ENCODE measurements around the gene SCUBE1.

SCUBE1 gene

DNA sequence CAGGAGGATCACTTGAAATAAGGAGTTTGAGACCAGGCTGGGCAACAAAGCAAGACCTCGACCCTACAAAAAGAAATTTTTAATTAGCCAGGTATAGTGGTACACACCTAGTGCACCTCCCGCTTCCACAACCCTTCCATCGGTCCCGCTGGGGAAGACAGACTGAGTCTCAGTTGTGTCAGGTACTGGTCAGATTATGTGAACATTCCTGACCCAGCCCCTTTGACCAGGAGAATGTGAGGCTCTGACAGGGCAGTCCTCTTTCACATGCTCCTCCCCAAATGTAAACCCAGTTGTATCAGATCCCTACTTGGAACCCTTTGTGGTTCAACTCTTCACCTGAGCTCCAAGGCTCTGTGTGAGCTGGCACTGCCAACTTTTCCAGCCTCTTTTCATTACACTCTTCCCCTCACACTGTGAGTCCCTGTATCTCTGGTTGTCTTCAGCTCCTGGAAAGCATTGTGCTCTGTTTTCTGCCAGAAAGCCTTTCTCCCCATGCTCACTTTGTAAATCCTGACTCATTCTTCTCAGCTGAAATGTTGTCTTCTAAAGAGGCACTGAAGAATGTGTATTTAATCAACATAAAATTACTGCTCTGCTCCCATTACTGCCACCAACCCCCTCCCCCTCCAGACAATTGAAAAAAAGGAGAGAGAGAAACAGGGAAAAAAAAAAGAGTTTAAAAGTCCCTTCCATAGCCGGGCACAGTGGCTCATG is 154.2 kb downstream of the SCUBE1 start:
- no peak for TF ChIP-seq TEAD4 (IDR thresholded peaks at IDR 0.05)
- TF ChIP-seq, protein P1, sequence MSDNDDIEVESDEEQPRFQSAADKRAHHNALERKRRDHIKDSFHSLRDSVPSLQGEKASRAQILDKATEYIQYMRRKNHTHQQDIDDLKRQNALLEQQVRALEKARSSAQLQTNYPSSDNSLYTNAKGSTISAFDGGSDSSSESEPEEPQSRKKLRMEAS (IDR thresholded peaks at IDR 0.05): no peak

GRCh38 chr22:43187171-43188099 is 155.7 kb downstream of the SCUBE1 start:
- no peak for TF ChIP-seq NFIC (IDR thresholded peaks at IDR 0.05)
- peak; percentile 73 for TF ChIP-seq TAF1 (IDR thresholded peaks at IDR 0.05; ENCODE audit: low read depth)
- no peak for TF ChIP-seq RAD21 (IDR thresholded peaks at IDR 0.05; ENCODE audit: low read depth)
- TF ChIP-seq TCF12 (IDR thresholded peaks at IDR 0.05; ENCODE audit: low read depth): peak; percentile 75; the same call in 1 of the 2 replicates
- peak; percentile 44; the same call in 1 of the 2 replicates for TF ChIP-seq CREB1 (IDR thresholded peaks at IDR 0.05; ENCODE audit: low read depth)
- TF ChIP-seq REST (IDR thresholded peaks at IDR 0.05; ENCODE audit: low read depth): no peak
- no peak for TF ChIP-seq EP300 (IDR thresholded peaks at IDR 0.05; ENCODE audit: borderline replicate concordance)
- no peak for TF ChIP-seq USF1 (IDR thresholded peaks at IDR 0.05)
- no peak for TF ChIP-seq ZBTB7A (IDR thresholded peaks at IDR 0.05; ENCODE audit: low read depth)
- no peak for TF ChIP-seq EGR1 (IDR thresholded peaks at IDR 0.05)
- TF ChIP-seq FOXM1 (IDR thresholded peaks at IDR 0.05; ENCODE audit: borderline replicate concordance, low read depth): no peak
- peak; percentile 20; the same call in 1 of the 2 replicates for TF ChIP-seq YY1 (IDR thresholded peaks at IDR 0.05; ENCODE audit: low read depth)
- TF ChIP-seq, protein P1 (IDR thresholded peaks at IDR 0.05): peak; percentile 49
- no peak for TF ChIP-seq CEBPB (IDR thresholded peaks at IDR 0.05)
- TF ChIP-seq TEAD4 (IDR thresholded peaks at IDR 0.05): peak; percentile 51

DNA sequence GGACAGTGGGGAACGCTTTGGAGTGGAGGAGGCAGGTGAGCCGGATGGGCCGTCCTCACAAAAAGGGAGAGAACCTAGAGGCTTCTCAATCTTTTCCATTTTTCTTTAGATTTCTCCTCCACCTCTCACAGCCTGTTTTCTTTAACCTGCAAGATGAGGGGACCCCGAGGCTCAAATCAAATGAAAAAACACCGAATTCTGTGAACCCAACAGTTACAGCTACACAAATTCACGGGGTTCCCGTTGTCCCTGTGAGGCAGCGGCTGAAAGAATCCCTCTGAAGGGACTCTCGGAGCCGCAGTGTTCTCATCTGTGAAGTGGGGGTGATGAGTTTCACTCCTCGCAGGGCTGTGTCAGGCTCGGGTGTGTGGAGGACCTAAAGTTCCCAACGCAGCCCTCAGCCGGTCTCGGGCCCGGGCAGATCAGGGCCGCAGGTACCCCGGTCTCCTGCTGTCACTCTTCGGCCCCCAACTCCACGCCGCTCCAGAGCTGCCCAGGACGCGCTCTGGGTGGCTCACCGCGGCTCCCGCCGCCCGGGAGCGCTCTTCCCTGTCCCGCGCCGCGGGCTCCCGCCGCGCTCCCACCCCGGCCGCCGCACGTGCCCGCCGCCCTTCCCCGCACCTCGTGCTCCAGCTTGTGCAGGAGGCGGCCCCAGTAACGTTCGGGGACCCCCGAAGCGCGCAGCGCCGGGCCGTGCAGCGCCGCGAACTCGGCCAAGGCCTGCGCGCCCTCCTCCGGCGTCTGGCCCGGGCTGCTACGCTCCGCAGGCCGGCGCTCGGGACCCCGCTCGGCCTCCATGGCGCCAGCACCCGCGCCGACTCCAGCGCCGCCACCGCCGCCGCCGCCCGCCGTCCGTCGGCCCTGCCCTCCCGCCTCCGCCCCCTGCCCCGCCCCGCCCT is 156.7 kb downstream of the SCUBE1 start, which contains the start of gene TTLL12:
Gene TTLL12, minus strand, starts transcription at position 863 of the 899 bp plus-strand sequence. Its CDS starts 65 bp downstream, at position 798.
- TF ChIP-seq RAD21 (IDR thresholded peaks at IDR 0.05; ENCODE audit: low read depth): no peak
- TF ChIP-seq TEAD4 (IDR thresholded peaks at IDR 0.05): no peak
- peak; percentile 29; the same call in 1 of the 2 replicates for TF ChIP-seq TAF1 (IDR thresholded peaks at IDR 0.05; ENCODE audit: low read depth)
- no peak for TF ChIP-seq USF1 (IDR thresholded peaks at IDR 0.05)
- no peak for TF ChIP-seq TCF12 (IDR thresholded peaks at IDR 0.05; ENCODE audit: low read depth)
- TF ChIP-seq, protein P1 (IDR thresholded peaks at IDR 0.05): peak; percentile 86
- no peak for TF ChIP-seq FOXM1 (IDR thresholded peaks at IDR 0.05; ENCODE audit: borderline replicate concordance, low read depth)
- TF ChIP-seq NFIC (IDR thresholded peaks at IDR 0.05): no peak
- no peak for TF ChIP-seq CREB1 (IDR thresholded peaks at IDR 0.05; ENCODE audit: low read depth)
- TF ChIP-seq EP300 (IDR thresholded peaks at IDR 0.05; ENCODE audit: borderline replicate concordance): no peak
- no peak for TF ChIP-seq REST (IDR thresholded peaks at IDR 0.05; ENCODE audit: low read depth)
- no peak for TF ChIP-seq CEBPB (IDR thresholded peaks at IDR 0.05)
- no peak for TF ChIP-seq ZBTB7A (IDR thresholded peaks at IDR 0.05; ENCODE audit: low read depth)
- no peak for TF ChIP-seq EGR1 (IDR thresholded peaks at IDR 0.05)
- peak; percentile 69 for TF ChIP-seq YY1 (IDR thresholded peaks at IDR 0.05; ENCODE audit: low read depth)

- TF ChIP-seq TAF1 (IDR thresholded peaks at IDR 0.05; ENCODE audit: low read depth): no peak
- TF ChIP-seq FOXM1 (IDR thresholded peaks at IDR 0.05; ENCODE audit: borderline replicate concordance, low read depth): no peak
- no peak for TF ChIP-seq REST (IDR thresholded peaks at IDR 0.05; ENCODE audit: low read depth)
- TF ChIP-seq CREB1 (IDR thresholded peaks at IDR 0.05; ENCODE audit: low read depth): no peak
- TF ChIP-seq USF1 (IDR thresholded peaks at IDR 0.05): no peak
- TF ChIP-seq EP300 (IDR thresholded peaks at IDR 0.05; ENCODE audit: borderline replicate concordance): no peak
- TF ChIP-seq NFIC (IDR thresholded peaks at IDR 0.05): no peak
- no peak for TF ChIP-seq ZBTB7A (IDR thresholded peaks at IDR 0.05; ENCODE audit: low read depth)
- no peak for TF ChIP-seq TCF12 (IDR thresholded peaks at IDR 0.05; ENCODE audit: low read depth)
- no peak for TF ChIP-seq CEBPB (IDR thresholded peaks at IDR 0.05)
- TF ChIP-seq EGR1 (IDR thresholded peaks at IDR 0.05): no peak
- TF ChIP-seq, protein P1 (IDR thresholded peaks at IDR 0.05): no peak
- TF ChIP-seq TEAD4 (IDR thresholded peaks at IDR 0.05): no peak
- no peak for TF ChIP-seq YY1 (IDR thresholded peaks at IDR 0.05; ENCODE audit: low read depth)
- TF ChIP-seq RAD21 (IDR thresholded peaks at IDR 0.05; ENCODE audit: low read depth): no peak
Observed at GRCh38 chr22:43185860-43186261, 157.3 kb downstream of the SCUBE1 start.
